GM12878 (cell line): ENCODE results near the gene MRPL28. TPM values are rescaled to one million over a fixed set of nuclear protein-coding genes. Genes with fewer than 3 reads are reported as not detected.

Source experiments
- ATAC-seq: fragments of 200-7000 bp; cut with Tn5 transposase; 3 replicates; pipeline ENCODE4 v1.9.1; 2020; ENCODE audit warnings: mild to moderate bottlenecking, moderate library complexity
- BruUV-seq: library from RNA; stranded (reverse); fragments of 400-500 nt; replicated peaks from 2 replicates; lab custom pipeline; 2021; lab: Mats Ljungman, UMichigan
- CTCF ChIA-PET: fragments of 300-600 bp; sonication (Branson Sonifier 250); formaldehyde crosslinking; extraction: SDS; loops from one replicate; lab custom pipeline; 2021; ENCODE audit warnings: inconsistent platforms; lab: Yijun Ruan, JAX
- POLR2A ChIA-PET: fragments of 350-600 bp; formaldehyde crosslinking; extraction: SDS; loops from one replicate; lab custom pipeline; 2021; ENCODE audit warnings: inconsistent platforms; lab: Charles Lee
- RAD21 ChIA-PET: fragments of 300-600 bp; sonication (Branson Sonifier 250); formaldehyde crosslinking; loops from one replicate; lab custom pipeline; 2023; ENCODE audit warnings: antibody characterized with exemption; ENCODE audit not compliant: unreplicated experiment; lab: Charles Lee
- SMC1A ChIA-PET: fragments of 300-600 bp; sonication (Branson Sonifier 250); formaldehyde crosslinking; loops from one replicate; lab custom pipeline; 2023; ENCODE audit not compliant: unreplicated experiment, uncharacterized antibody; lab: Charles Lee
- DNase-seq: peaks from one replicate; pipeline ENCODE4 v3.0.0-alpha.2; 2011; ENCODE audit warnings: low read depth, low spot score
- FAIRE-seq: peaks from 3 replicates; lab custom pipeline; 2011; peaks lifted over from hg19 to GRCh38; lab: Jason Lieb, UNC
- H2AFZ ChIP-seq: 2 replicates; pipeline ENCODE4 v1.6.0; 2011; ENCODE audit warnings: low read depth, low read length, control low read depth; ENCODE audit not compliant: control insufficient read depth
- H3K27ac ChIP-seq: 2 replicates; pipeline ENCODE4 v1.5.1; 2011; ENCODE audit warnings: control low read depth; ENCODE audit not compliant: control insufficient read depth, insufficient read depth
- H3K27me3 ChIP-seq, 2 experiments: replicated peaks in 1 of 2; 2 replicates each; pipeline versions ENCODE4 v1.6.0 to v1.6.1; 2011; ENCODE audit warnings: low read length in 1 of 2; ENCODE audit not compliant: control insufficient read depth in 2 of 2, insufficient read depth in 2 of 2
- H3K36me3 ChIP-seq, 2 experiments: 2 replicates each; pipeline ENCODE4 v1.5.1; 2011; ENCODE audit warnings: low read length in 1 of 2; ENCODE audit not compliant: control insufficient read depth in 2 of 2, insufficient read depth in 2 of 2
- H3K4me1 ChIP-seq: 2 replicates; pipeline ENCODE4 v1.6.1; 2011; ENCODE audit warnings: mild to moderate bottlenecking, low read length, moderate library complexity, mixed read lengths; ENCODE audit not compliant: control insufficient read depth, insufficient read depth
- H3K4me2 ChIP-seq: 2 replicates; pipeline ENCODE4 v1.6.0; 2011; ENCODE audit warnings: control low read depth; ENCODE audit not compliant: control insufficient read depth, insufficient read depth
- H3K4me3 ChIP-seq: fragments of 200-600 bp; sonication (generic); 2 replicates; pipeline ENCODE4 v1.5.1; 2016
- H3K79me2 ChIP-seq: 2 replicates; pipeline ENCODE4 v1.6.0; 2011; ENCODE audit warnings: low read length; ENCODE audit not compliant: control insufficient read depth, insufficient read depth
- H3K9ac ChIP-seq: 2 replicates; pipeline ENCODE4 v1.8.0; 2011; ENCODE audit warnings: low read length, control low read depth, mixed read lengths; ENCODE audit not compliant: control insufficient read depth, insufficient read depth
- H3K9me3 ChIP-seq: replicated peaks from 3 replicates; pipeline ENCODE4 v1.5.1; 2011; ENCODE audit warnings: mild to moderate bottlenecking, low read length; ENCODE audit not compliant: control insufficient read depth, insufficient read depth
- H4K20me1 ChIP-seq: 2 replicates; pipeline ENCODE4 v1.6.0; 2011; ENCODE audit not compliant: control insufficient read depth, insufficient read depth
- EP300 ChIP-seq, 2 experiments: fragments of 150-350 bp in 1 of 2; IDR thresholded peaks; 2 replicates each; pipeline ENCODE4 v1.6.1; 2011 to 2012; ENCODE audit warnings: low read depth in 2 of 2, low read length in 2 of 2, borderline replicate concordance in 1 of 2, improper control_type of control experiment in 1 of 2, inconsistent platforms in 1 of 2; ENCODE audit not compliant: control insufficient read depth in 1 of 2
- RUNX3 ChIP-seq: IDR thresholded peaks from 2 replicates; pipeline ENCODE4 v1.6.1; 2012; ENCODE audit warnings: low read length, inconsistent platforms
- TBL1XR1 ChIP-seq: IDR thresholded peaks from 2 replicates; pipeline ENCODE4 v1.6.1; 2012; ENCODE audit warnings: low read depth, low read length, improper control_type of control experiment
- ZNF384 ChIP-seq: IDR thresholded peaks from 2 replicates; pipeline ENCODE4 v1.6.1; 2012; ENCODE audit warnings: low read depth, mild to moderate bottlenecking, low read length, improper control_type of control experiment, borderline replicate concordance
- WGBS: methylation state at CpG from one replicate; pipeline ENCODE4 v1.1.6; 2016; ENCODE audit warnings: low lambda C conversion rate; ENCODE audit not compliant: insufficient replicate concordance, insufficient coverage; ENCODE audit errors: missing lambda C conversion rate; 5-methylcytosine and 5-hydroxymethylcytosine counted together
- in situ Hi-C: fragments of 300-500 bp; cut with MboI; formaldehyde crosslinking; loops from 9 replicates; pipeline ENCODE4 v1.14.3; 2018; ENCODE audit warnings: mixed read lengths
- intact Hi-C: fragments of 100-400 bp; cut with micrococcal nuclease; formaldehyde crosslinking; loops from one replicate; pipeline ENCODE4 v1.14.2; 2022; ENCODE audit not compliant: unreplicated experiment
- polyA plus RNA-seq, 11 experiments: library from polyadenylated mRNA; depleted of rRNA in 4 of 11; unstranded in 6 of 11; stranded (reverse) in 5 of 11; fragments of >200 nt; fragmentation: Nextera tagmentation in 4 of 11; fragmentation: Illumina TruSeq in 1 of 11; extraction: Ambion mirVana in 4 of 11; extraction: Trizol in 1 of 11; gene quantifications; 1 replicate in 1 of 11; 2 replicates in 10 of 11; pipeline versions ENCODE4 v1.2.1 to v1.2.3, GENCODE V29; 2011 to 2016; ENCODE audit warnings: inconsistent platforms in 2 of 11, missing spikeins in 2 of 11, low read depth in 1 of 11
- total RNA-seq, 4 experiments: library from RNA; depleted of rRNA in 3 of 4; stranded (reverse); fragments of >200 nt in 3 of 4; fragmentation: Illumina TruSeq in 1 of 4; extraction: Trizol in 1 of 4; gene quantifications; 2 replicates each; pipeline versions ENCODE4 v1.2.1 to v1.2.3, GENCODE V29; 2013 to 2021

The MRPL28 gene
- total and polyA plus RNA-seq, 10 of the 15 experiments (the other 5 are each of a cell fraction or from before 2014, with no cell fraction given), result 1.6 to 185 (median 110) TPM

GRCh38 chr16:353404-354290 lies 16.7 kb downstream of the MRPL28 start:
- H3K36me3 ChIP-seq, result no peaks in the 10 kb centered on the region
- TF ChIP-seq TBL1XR1 (no peak), EP300 (IDR thresholded peaks at IDR 0.05; ENCODE audit: borderline replicate concordance in 1 of 2, control insufficient read depth in 1 of 2, low read depth in 2 of 2, low read length in 2 of 2) (no peak), ZNF384 (no peak), RUNX3 (no peak)
- TF ChIP-seq, all 136 proteins: peak for 0
- ChIA-PET POLR2A (interaction anchor here (0.5 to 1.4 kb wide), 5 partner anchors 17 to 300 kb away, joined by 3 to 10 read pairs (median 4); partner anchors contain the start of genes MRPL28, PGAP6, POLR3K and SNRNP25), RAD21 (interaction anchor here (0.6 to 1.0 kb wide), 8 partner anchors 9 to 247 kb away, joined by 3 to 13 read pairs (median 4); no protein-coding TSS in a partner anchor), SMC1A (interaction anchor here (1.8 kb wide), 1 partner anchor 119 kb away, joined by 5 read pairs; the partner anchor contains the start of gene FAM234A), CTCF (interaction anchor here (1.0 kb wide), 1 partner anchor 247 kb away, joined by 3 read pairs; no protein-coding TSS in a partner anchor)
- Histone ChIP-seq H3K9ac (no peak overlapping the region), H3K27me3 (no peaks in the 10 kb centered on the region), H3K79me2 (peaks cover 21% of the 10 kb centered on the region), H3K4me3 (no peak overlapping the region), H3K4me1 (peaks cover 11% of the 10 kb centered on the region), H4K20me1 (no peaks in the 10 kb centered on the region), H2AFZ (peak overlapping the region; percentile 75), H3K27ac (no peak overlapping the region), H3K9me3 (no peaks in the 10 kb centered on the region), H3K4me2 (peak overlapping the region; percentile 79)
- intact Hi-C loops, result no loop called here
- FAIRE-seq, result no peak
- no peak for DNase-seq
- no peak for ATAC-seq
- no TSS peak for BruUV-seq
- in situ Hi-C loops, result no loop called here
- WGBS, result 51% methylated on average over 24 of the region's 25 CpGs
